ENCODE data around the gene C4orf50.

C4orf50 gene

DNA sequence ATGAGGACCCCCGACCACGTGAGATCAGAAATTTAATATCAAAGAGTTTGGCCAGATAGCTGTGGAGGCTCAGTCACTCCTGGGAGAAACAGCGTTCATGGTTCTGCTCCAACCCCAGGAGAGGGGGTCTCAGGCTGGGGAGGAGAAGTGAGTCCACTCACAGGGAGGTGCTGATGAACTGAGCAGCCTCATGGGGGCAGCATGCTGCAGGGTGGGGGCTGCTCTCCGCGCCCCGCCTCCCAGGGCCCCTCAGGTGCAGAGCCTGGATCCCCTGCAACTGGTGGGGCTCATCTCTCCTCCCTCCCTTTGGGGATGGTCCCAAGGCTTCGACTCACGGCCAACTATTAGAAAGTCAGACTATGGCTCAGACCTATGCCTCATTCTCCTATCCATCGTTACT lies 26.6 kb upstream of the C4orf50 start:
- Histone ChIP-seq H3K9me3 (ENCODE audit: control insufficient read depth, low read length) (no peaks in the 10 kb centered on the region), H3K4me1 (ENCODE audit: control insufficient read depth, insufficient read depth, low read length) (no peaks in the 10 kb centered on the region), H3K27me3 (ENCODE audit: control insufficient read depth, insufficient read depth, low read length, poor library complexity, severe bottlenecking) (peaks cover 5% of the 10 kb centered on the region), H3K36me3 (ENCODE audit: control insufficient read depth, insufficient read depth, low read length) (no peaks in the 10 kb centered on the region), H3K27ac (ENCODE audit: insufficient read depth, low read depth, low read length, poor library complexity, severe bottlenecking) (no peak overlapping the region), H3K4me3 (ENCODE audit: insufficient read depth, low read depth, low read length) (no peak overlapping the region)
- WGBS, 2 experiments = 68 to 71% methylated on average over 9 of the region's 9 CpGs

- no peaks in the 10 kb centered on the region for H3K4me1 ChIP-seq (ENCODE audit: control insufficient read depth, insufficient read depth, low read length)
- no peak overlapping the region for H3K4me3 ChIP-seq (ENCODE audit: insufficient read depth, low read depth, low read length)
- WGBS, 2 experiments = 92% methylated on average over 9 of the region's 9 CpGs
- H3K9me3 ChIP-seq (ENCODE audit: control insufficient read depth, low read length) = no peaks in the 10 kb centered on the region
- H3K27me3 ChIP-seq (ENCODE audit: control insufficient read depth, insufficient read depth, low read length, poor library complexity, severe bottlenecking) = peaks cover 7% of the 10 kb centered on the region
- peak overlapping the region; percentile 26 for H3K27ac ChIP-seq (ENCODE audit: insufficient read depth, low read depth, low read length, poor library complexity, severe bottlenecking)
- no peaks in the 10 kb centered on the region for H3K36me3 ChIP-seq (ENCODE audit: control insufficient read depth, insufficient read depth, low read length)
These were observed 26.0 kb upstream of the C4orf50 start for GRCh38 chr4:6044276-6044675.

DNA sequence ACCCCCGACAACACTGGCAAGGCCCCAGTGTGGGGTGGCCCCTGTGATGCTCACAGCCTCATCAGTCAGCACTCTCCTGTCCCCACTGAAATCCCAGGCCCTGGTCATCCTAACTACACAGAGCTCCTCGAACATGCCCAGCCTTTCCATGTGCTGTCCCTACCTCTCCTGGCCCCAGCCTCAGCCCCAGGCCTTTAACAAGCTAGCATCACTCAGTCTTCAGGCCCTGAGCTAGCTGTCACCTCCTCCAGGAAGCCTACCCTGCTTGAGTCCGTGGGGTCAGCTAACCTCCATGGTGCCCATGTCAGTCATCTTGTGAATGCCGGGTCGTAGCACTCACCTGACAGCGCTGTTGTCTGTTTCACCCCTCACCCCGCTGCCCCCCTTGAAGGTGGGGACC lies 25.6 kb upstream of the C4orf50 start:
- Histone ChIP-seq H3K4me3 (ENCODE audit: insufficient read depth, low read depth, low read length) (no peak overlapping the region), H3K9me3 (ENCODE audit: control insufficient read depth, low read length) (no peaks in the 10 kb centered on the region), H3K36me3 (ENCODE audit: control insufficient read depth, insufficient read depth, low read length) (no peaks in the 10 kb centered on the region), H3K27me3 (ENCODE audit: control insufficient read depth, insufficient read depth, low read length, poor library complexity, severe bottlenecking) (peaks cover 11% of the 10 kb centered on the region), H3K4me1 (ENCODE audit: control insufficient read depth, insufficient read depth, low read length) (no peaks in the 10 kb centered on the region), H3K27ac (ENCODE audit: insufficient read depth, low read depth, low read length, poor library complexity, severe bottlenecking) (no peak overlapping the region)
- WGBS, 2 experiments = 92% methylated on average over 7 of the region's 7 CpGs

- Histone ChIP-seq H3K4me3 (ENCODE audit: insufficient read depth, low read depth, low read length) (no peak overlapping the region), H3K36me3 (ENCODE audit: control insufficient read depth, insufficient read depth, low read length) (no peaks in the 10 kb centered on the region), H3K27me3 (ENCODE audit: control insufficient read depth, insufficient read depth, low read length, poor library complexity, severe bottlenecking) (peaks cover 11% of the 10 kb centered on the region), H3K4me1 (ENCODE audit: control insufficient read depth, insufficient read depth, low read length) (no peaks in the 10 kb centered on the region), H3K27ac (ENCODE audit: insufficient read depth, low read depth, low read length, poor library complexity, severe bottlenecking) (no peak overlapping the region), H3K9me3 (ENCODE audit: control insufficient read depth, low read length) (no peaks in the 10 kb centered on the region)
- 92% methylated on average over 13 of the region's 13 CpGs for WGBS, 2 experiments
These were observed 25.0 kb upstream of the C4orf50 start for GRCh38 chr4:6043188-6043587.

GRCh38 chr4:6042293-6043063 lies 24.2 kb upstream of the C4orf50 start:
- H3K27ac ChIP-seq (ENCODE audit: insufficient read depth, low read depth, low read length, poor library complexity, severe bottlenecking) = no peak overlapping the region
- 94 to 95% methylated on average over 21 of the region's 21 CpGs for WGBS, 2 experiments
- H3K9me3 ChIP-seq (ENCODE audit: control insufficient read depth, low read length) = no peaks in the 10 kb centered on the region
- H3K4me1 ChIP-seq (ENCODE audit: control insufficient read depth, insufficient read depth, low read length) = no peaks in the 10 kb centered on the region
- H3K4me3 ChIP-seq (ENCODE audit: insufficient read depth, low read depth, low read length) = no peak overlapping the region
- peaks cover 11% of the 10 kb centered on the region for H3K27me3 ChIP-seq (ENCODE audit: control insufficient read depth, insufficient read depth, low read length, poor library complexity, severe bottlenecking)
- no peaks in the 10 kb centered on the region for H3K36me3 ChIP-seq (ENCODE audit: control insufficient read depth, insufficient read depth, low read length)

DNA sequence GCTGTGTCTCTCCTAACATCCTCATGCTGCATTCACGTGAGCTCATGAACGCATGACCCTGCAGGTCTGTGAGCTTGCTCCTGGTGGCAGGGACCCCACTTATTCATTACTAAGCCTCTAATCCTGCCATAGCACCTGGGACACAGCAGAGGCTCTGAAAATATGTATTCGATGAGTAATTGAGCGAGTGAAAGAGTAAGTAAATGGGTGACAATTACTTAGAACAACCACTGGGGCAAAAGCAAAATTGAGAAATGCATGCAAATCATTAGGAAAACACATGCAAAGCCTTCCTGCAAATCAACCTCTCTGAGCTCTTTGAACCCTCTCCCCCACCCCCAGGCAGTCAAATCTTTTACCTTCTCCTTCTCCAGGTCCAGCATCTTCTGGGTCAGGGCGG lies 23.6 kb upstream of the C4orf50 start:
- Histone ChIP-seq H3K4me1 (ENCODE audit: control insufficient read depth, insufficient read depth, low read length) (no peaks in the 10 kb centered on the region), H3K4me3 (ENCODE audit: insufficient read depth, low read depth, low read length) (no peak overlapping the region), H3K9me3 (ENCODE audit: control insufficient read depth, low read length) (no peaks in the 10 kb centered on the region), H3K36me3 (ENCODE audit: control insufficient read depth, insufficient read depth, low read length) (no peaks in the 10 kb centered on the region), H3K27me3 (ENCODE audit: control insufficient read depth, insufficient read depth, low read length, poor library complexity, severe bottlenecking) (peaks cover 11% of the 10 kb centered on the region), H3K27ac (ENCODE audit: insufficient read depth, low read depth, low read length, poor library complexity, severe bottlenecking) (no peak overlapping the region)
- 93 to 94% methylated on average over 5 of the region's 5 CpGs for WGBS, 2 experiments

- 87 to 90% methylated on average over 8 of the region's 8 CpGs for WGBS, 2 experiments
- Histone ChIP-seq H3K27me3 (ENCODE audit: control insufficient read depth, insufficient read depth, low read length, poor library complexity, severe bottlenecking) (peaks cover 17% of the 10 kb centered on the region), H3K36me3 (ENCODE audit: control insufficient read depth, insufficient read depth, low read length) (no peaks in the 10 kb centered on the region), H3K27ac (ENCODE audit: insufficient read depth, low read depth, low read length, poor library complexity, severe bottlenecking) (no peak overlapping the region), H3K4me3 (ENCODE audit: insufficient read depth, low read depth, low read length) (no peak overlapping the region), H3K9me3 (ENCODE audit: control insufficient read depth, low read length) (no peaks in the 10 kb centered on the region), H3K4me1 (ENCODE audit: control insufficient read depth, insufficient read depth, low read length) (no peaks in the 10 kb centered on the region)
These were observed 20.5 kb upstream of the C4orf50 start for GRCh38 chr4:6038711-6039110.

DNA sequence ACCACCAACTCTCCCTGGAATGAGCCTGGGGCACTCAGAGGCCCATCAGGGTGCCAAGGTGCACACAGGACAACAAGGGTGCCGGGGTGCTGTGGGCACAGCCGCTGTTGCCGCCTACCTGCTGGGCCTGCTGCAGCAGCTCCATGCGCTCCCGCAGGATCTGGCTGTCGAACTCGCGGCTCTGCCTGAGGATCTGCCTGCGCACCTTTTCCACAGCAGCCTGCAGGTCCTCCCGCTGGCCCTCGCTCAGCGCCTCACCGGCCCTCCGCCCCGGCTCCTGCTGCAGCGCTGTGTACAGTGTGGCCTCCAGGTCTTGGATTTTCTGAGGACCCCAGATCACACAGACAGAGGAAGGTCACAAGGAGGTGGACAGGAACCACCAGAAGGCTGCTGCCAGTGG lies 17.6 kb upstream of the C4orf50 start:
- Histone ChIP-seq H3K27me3 (ENCODE audit: control insufficient read depth, insufficient read depth, low read length, poor library complexity, severe bottlenecking) (peaks cover 19% of the 10 kb centered on the region), H3K27ac (ENCODE audit: insufficient read depth, low read depth, low read length, poor library complexity, severe bottlenecking) (no peak overlapping the region), H3K9me3 (ENCODE audit: control insufficient read depth, low read length) (no peaks in the 10 kb centered on the region), H3K4me1 (ENCODE audit: control insufficient read depth, insufficient read depth, low read length) (no peaks in the 10 kb centered on the region), H3K36me3 (ENCODE audit: control insufficient read depth, insufficient read depth, low read length) (no peaks in the 10 kb centered on the region), H3K4me3 (ENCODE audit: insufficient read depth, low read depth, low read length) (no peak overlapping the region)
- 89 to 90% methylated on average over 16 of the region's 16 CpGs for WGBS, 2 experiments

GRCh38 chr4:6033381-6033780 lies 15.2 kb upstream of the C4orf50 start:
- Histone ChIP-seq H3K9me3 (ENCODE audit: control insufficient read depth, low read length) (no peaks in the 10 kb centered on the region), H3K36me3 (ENCODE audit: control insufficient read depth, insufficient read depth, low read length) (no peaks in the 10 kb centered on the region)
- 94 to 100% methylated on average over 4 of the region's 4 CpGs for WGBS, 2 experiments

GRCh38 chr4:6032249-6033244 lies 14.3 kb upstream of the C4orf50 start:
- no peak overlapping the region for H3K4me3 ChIP-seq (ENCODE audit: insufficient read depth, low read depth, low read length)
- 74 to 78% methylated on average over 11 of the region's 11 CpGs for WGBS, 2 experiments
- H3K27ac ChIP-seq (ENCODE audit: insufficient read depth, low read depth, low read length, poor library complexity, severe bottlenecking) = no peak overlapping the region

More at GRCh38 chr4:6033381-6033780, 15.2 kb upstream of the C4orf50 start:
- H3K4me1 ChIP-seq (ENCODE audit: control insufficient read depth, insufficient read depth, low read length) = peaks cover 15% of the 10 kb centered on the region
- H3K27me3 ChIP-seq (ENCODE audit: control insufficient read depth, insufficient read depth, low read length, poor library complexity, severe bottlenecking) = peaks cover 8% of the 10 kb centered on the region
- H3K4me3 ChIP-seq (ENCODE audit: insufficient read depth, low read depth, low read length) = no peak overlapping the region
- no peak overlapping the region for H3K27ac ChIP-seq (ENCODE audit: insufficient read depth, low read depth, low read length, poor library complexity, severe bottlenecking)

More at GRCh38 chr4:6032249-6033244, 14.3 kb upstream of the C4orf50 start:
- peaks cover 8% of the 10 kb centered on the region for H3K27me3 ChIP-seq (ENCODE audit: control insufficient read depth, insufficient read depth, low read length, poor library complexity, severe bottlenecking)
- peaks cover 15% of the 10 kb centered on the region for H3K4me1 ChIP-seq (ENCODE audit: control insufficient read depth, insufficient read depth, low read length)
- no peaks in the 10 kb centered on the region for H3K36me3 ChIP-seq (ENCODE audit: control insufficient read depth, insufficient read depth, low read length)
- no peaks in the 10 kb centered on the region for H3K9me3 ChIP-seq (ENCODE audit: control insufficient read depth, low read length)

All from ectodermal cell (in vitro differentiated cells).